A673 (cell line): ENCODE measurements around the gene UPF3A. TPM values are rescaled to one million over a fixed set of nuclear protein-coding genes. Genes with fewer than 3 reads are reported as not detected.

ENCODE experiments used
- BruUV-seq: library from RNA; stranded (reverse); fragments of 400-500 nt; replicated peaks from 2 replicates; lab custom pipeline; 2021; lab: Mats Ljungman, UMichigan
- CTCF ChIA-PET: fragments of 300-600 bp; sonication (Branson Sonifier 250); formaldehyde crosslinking; loops from one replicate; lab custom pipeline; 2022; ENCODE audit warnings: antibody characterized with exemption; lab: Charles Lee
- POLR2A ChIA-PET: fragments of 300-600 bp; sonication (Branson Sonifier 250); formaldehyde crosslinking; loops from one replicate; lab custom pipeline; 2022; ENCODE audit warnings: antibody characterized with exemption; ENCODE audit not compliant: low non-redundant PET; lab: Charles Lee
- DNase-seq: peaks from one replicate; pipeline ENCODE4 v3.0.0-alpha.2; 2015; ENCODE audit warnings: low spot score
- H3K27ac ChIP-seq: fragments of 200-600 bp; sonication (generic); 2 replicates; pipeline ENCODE4 v1.5.1; 2016; ENCODE audit warnings: mixed run types, low read depth, mild to moderate bottlenecking, mixed read lengths, antibody characterized with exemption, low read length; ENCODE audit not compliant: poor library complexity, severe bottlenecking
- H3K27me3 ChIP-seq: fragments of 200-600 bp; sonication (generic); replicated peaks from 2 replicates; pipeline ENCODE4 v1.6.1; 2017; ENCODE audit warnings: mixed run types, low read depth, mild to moderate bottlenecking, mixed read lengths, antibody characterized with exemption, low read length; ENCODE audit not compliant: insufficient read depth, poor library complexity
- H3K36me3 ChIP-seq: fragments of 200-600 bp; sonication (generic); 2 replicates; pipeline ENCODE4 v1.6.1; 2016; ENCODE audit warnings: mixed run types, mild to moderate bottlenecking, mixed read lengths, antibody characterized with exemption, low read length; ENCODE audit not compliant: insufficient read depth, poor library complexity, severe bottlenecking
- H3K4me1 ChIP-seq: fragments of 200-600 bp; sonication (generic); 2 replicates; pipeline ENCODE4 v1.6.1; 2017; ENCODE audit warnings: mixed run types, mild to moderate bottlenecking, mixed read lengths, antibody characterized with exemption, low read length; ENCODE audit not compliant: insufficient read depth, poor library complexity, severe bottlenecking
- H3K4me3 ChIP-seq: fragments of 200-600 bp; sonication (generic); 2 replicates; pipeline ENCODE4 v1.5.1; 2016; ENCODE audit warnings: low read depth, mixed run types, mild to moderate bottlenecking, mixed read lengths, low read length; ENCODE audit not compliant: poor library complexity, severe bottlenecking
- H3K9me3 ChIP-seq: fragments of 200-600 bp; sonication (generic); 2 replicates; pipeline ENCODE4 v1.6.1; 2016; ENCODE audit warnings: mixed run types, low read depth, mild to moderate bottlenecking, mixed read lengths, antibody characterized with exemption, low read length; ENCODE audit not compliant: poor library complexity, severe bottlenecking
- CTCF ChIP-seq: fragments of 300-800, 200-600 bp; sonication (generic); conservative IDR thresholded peaks from 2 replicates; pipeline ENCODE4 v1.5.1; 2017; ENCODE audit warnings: low read depth, mild to moderate bottlenecking, antibody characterized with exemption, low read length, moderate library complexity, mixed read lengths
- EZH2 ChIP-seq: fragments of 200-600 bp; sonication (generic); IDR thresholded peaks from 2 replicates; pipeline ENCODE4 v1.6.1; 2017; ENCODE audit warnings: borderline replicate concordance, low read depth, mild to moderate bottlenecking, mixed read lengths, antibody characterized with exemption, low read length; ENCODE audit not compliant: poor library complexity, severe bottlenecking
- intact Hi-C: fragments of 100-400 bp; cut with micrococcal nuclease; formaldehyde crosslinking; loops from one replicate; pipeline ENCODE4 v1.10.0; 2022; ENCODE audit not compliant: unreplicated experiment
- total RNA-seq: library from RNA; stranded (reverse); gene quantifications from 2 replicates; pipeline ENCODE4 v1.2.3, GENCODE V29; 2021

The UPF3A gene
- total RNA-seq, 1 experiment from 2014 or later: 32.0 TPM

- no peaks in the 10 kb centered on the region for H3K27me3 ChIP-seq
- H3K4me3 ChIP-seq: no peak overlapping the region
- H3K36me3 ChIP-seq: peaks cover 60% of the 10 kb centered on the region
- POLR2A ChIA-PET: no interaction called here
- no peak for DNase-seq
- no peaks in the 10 kb centered on the region for H3K9me3 ChIP-seq
- TF ChIP-seq CTCF (no peak), EZH2 (no peak)
- no peaks in the 10 kb centered on the region for H3K4me1 ChIP-seq
- BruUV-seq: no TSS peak
- CTCF ChIA-PET: no interaction called here
- intact Hi-C loops: no loop called here
- H3K27ac ChIP-seq: no peak overlapping the region
Measured at GRCh38 chr13:114269281-114269770, 12.1 kb upstream of the UPF3A start.

- Histone ChIP-seq H3K36me3 (peaks cover 51% of the 10 kb centered on the region), H3K27ac (no peak overlapping the region), H3K9me3 (no peaks in the 10 kb centered on the region), H3K4me1 (no peaks in the 10 kb centered on the region), H3K4me3 (no peak overlapping the region), H3K27me3 (no peaks in the 10 kb centered on the region)
- ChIA-PET CTCF (no interaction called here), POLR2A (no interaction called here)
- intact Hi-C loops: no loop called here
- no TSS peak for BruUV-seq
- TF ChIP-seq EZH2 (no peak), CTCF (no peak)
- no peak for DNase-seq
Measured at GRCh38 chr13:114272977-114273376, 8.4 kb upstream of the UPF3A start.

GRCh38 chr13:114275304-114275703, 6.1 kb upstream of the UPF3A start:
- H3K4me1 ChIP-seq: peaks cover 5% of the 10 kb centered on the region
- peaks cover 35% of the 10 kb centered on the region for H3K36me3 ChIP-seq
- H3K9me3 ChIP-seq: no peaks in the 10 kb centered on the region
- intact Hi-C loops: no loop called here
- POLR2A ChIA-PET: no interaction called here
- CTCF ChIA-PET: no interaction called here
- H3K4me3 ChIP-seq: no peak overlapping the region
- BruUV-seq: no TSS peak
- no peak for DNase-seq
- no peaks in the 10 kb centered on the region for H3K27me3 ChIP-seq
- H3K27ac ChIP-seq: no peak overlapping the region
- TF ChIP-seq CTCF (no peak), EZH2 (no peak)
